HepG2 (cell line): ENCODE data around the gene RYR2.

Experiments used
- ARNT ChIP-seq: fragments of 450-650 bp; IDR thresholded peaks from 2 replicates; pipeline ENCODE4 v1.6.1; 2017
- CHD2 ChIP-seq: IDR thresholded peaks from 2 replicates; pipeline ENCODE4 v1.6.1; 2011; ENCODE audit warnings: low read depth, low read length, improper control_type of control experiment
- CREM ChIP-seq, 2 experiments: sonication (generic) in 1 of 2; formaldehyde crosslinking in 1 of 2; IDR thresholded peaks; 2 replicates each; pipeline versions ENCODE4 v1.4.0 to v1.6.1; 2016 to 2020; ENCODE audit warnings: antibody characterized with exemption in 1 of 2, mild to moderate bottlenecking in 1 of 2, missing genetic modification reagents in 1 of 2
- MYC ChIP-seq: sonication (generic); formaldehyde crosslinking; IDR thresholded peaks from 2 replicates; pipeline ENCODE4 v1.9.0; 2021; ENCODE audit warnings: missing genetic modification reagents, borderline replicate concordance
- ZNF615 ChIP-seq: sonication (generic); formaldehyde crosslinking; IDR thresholded peaks from 2 replicates; pipeline ENCODE4 v1.5.0; 2020; ENCODE audit warnings: mild to moderate bottlenecking, missing genetic modification reagents, borderline replicate concordance
- ZSCAN30 ChIP-seq: sonication (generic); formaldehyde crosslinking; IDR thresholded peaks from 2 replicates; pipeline ENCODE4 v1.5.0; 2020; ENCODE audit warnings: mild to moderate bottlenecking, missing genetic modification reagents
- TF ChIP-seq, protein P1 (sequence below): sonication (generic); formaldehyde crosslinking; IDR thresholded peaks from 2 replicates; pipeline ENCODE4 v1.9.0; 2022; ENCODE audit warnings: low read depth, missing genetic modification reagents
- TF ChIP-seq, protein P2 (sequence below): sonication (generic); formaldehyde crosslinking; conservative IDR thresholded peaks from 2 replicates; pipeline ENCODE4 v1.4.0; 2020; ENCODE audit warnings: missing genetic modification reagents
- TF ChIP-seq, protein P3 (sequence below): sonication (generic); formaldehyde crosslinking; IDR thresholded peaks from 2 replicates; pipeline ENCODE4 v1.4.0; 2020; ENCODE audit warnings: missing genetic modification reagents

DNA sequence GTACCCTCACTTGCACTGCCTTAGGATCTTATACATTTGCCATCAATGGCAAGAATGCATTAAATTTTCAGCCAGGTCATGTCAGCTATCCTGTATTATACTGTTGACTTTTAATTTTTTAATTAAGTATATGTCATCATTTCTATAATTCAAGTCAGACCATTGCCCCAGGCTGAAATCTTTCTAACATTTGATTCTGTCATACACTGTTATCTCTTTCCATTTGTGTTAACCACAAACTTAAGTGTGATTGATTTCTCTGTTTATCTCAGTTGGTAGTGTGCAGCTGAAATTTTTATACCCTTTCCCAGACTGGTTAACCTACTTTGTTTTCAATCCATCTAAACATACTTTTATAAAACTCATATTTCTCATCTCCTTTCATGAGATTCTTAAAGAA, 695.5 kb downstream of the RYR2 start:
- TF ChIP-seq MYC (CRISPR knock-in tag) (no peak), ZSCAN30 (CRISPR knock-in tag) (no peak), CHD2 (no peak), ZNF615 (CRISPR knock-in tag) (no peak), ARNT (no peak), CREM (IDR thresholded peaks at IDR 0.05) (no peak), CREM (CRISPR knock-in tag; IDR thresholded peaks at IDR 0.05) (no peak)
- TF ChIP-seq, protein P1, sequence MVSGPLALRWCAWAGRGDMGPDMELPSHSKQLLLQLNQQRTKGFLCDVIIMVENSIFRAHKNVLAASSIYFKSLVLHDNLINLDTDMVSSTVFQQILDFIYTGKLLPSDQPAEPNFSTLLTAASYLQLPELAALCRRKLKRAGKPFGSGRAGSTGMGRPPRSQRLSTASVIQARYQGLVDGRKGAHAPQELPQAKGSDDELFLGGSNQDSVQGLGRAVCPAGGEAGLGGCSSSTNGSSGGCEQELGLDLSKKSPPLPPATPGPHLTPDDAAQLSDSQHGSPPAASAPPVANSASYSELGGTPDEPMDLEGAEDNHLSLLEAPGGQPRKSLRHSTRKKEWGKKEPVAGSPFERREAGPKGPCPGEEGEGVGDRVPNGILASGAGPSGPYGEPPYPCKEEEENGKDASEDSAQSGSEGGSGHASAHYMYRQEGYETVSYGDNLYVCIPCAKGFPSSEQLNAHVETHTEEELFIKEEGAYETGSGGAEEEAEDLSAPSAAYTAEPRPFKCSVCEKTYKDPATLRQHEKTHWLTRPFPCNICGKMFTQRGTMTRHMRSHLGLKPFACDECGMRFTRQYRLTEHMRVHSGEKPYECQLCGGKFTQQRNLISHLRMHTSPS: no peak
- TF ChIP-seq, protein P2, sequence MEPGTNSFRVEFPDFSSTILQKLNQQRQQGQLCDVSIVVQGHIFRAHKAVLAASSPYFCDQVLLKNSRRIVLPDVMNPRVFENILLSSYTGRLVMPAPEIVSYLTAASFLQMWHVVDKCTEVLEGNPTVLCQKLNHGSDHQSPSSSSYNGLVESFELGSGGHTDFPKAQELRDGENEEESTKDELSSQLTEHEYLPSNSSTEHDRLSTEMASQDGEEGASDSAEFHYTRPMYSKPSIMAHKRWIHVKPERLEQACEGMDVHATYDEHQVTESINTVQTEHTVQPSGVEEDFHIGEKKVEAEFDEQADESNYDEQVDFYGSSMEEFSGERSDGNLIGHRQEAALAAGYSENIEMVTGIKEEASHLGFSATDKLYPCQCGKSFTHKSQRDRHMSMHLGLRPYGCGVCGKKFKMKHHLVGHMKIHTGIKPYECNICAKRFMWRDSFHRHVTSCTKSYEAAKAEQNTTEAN (CRISPR knock-in tag): no peak
- TF ChIP-seq, protein P3, sequence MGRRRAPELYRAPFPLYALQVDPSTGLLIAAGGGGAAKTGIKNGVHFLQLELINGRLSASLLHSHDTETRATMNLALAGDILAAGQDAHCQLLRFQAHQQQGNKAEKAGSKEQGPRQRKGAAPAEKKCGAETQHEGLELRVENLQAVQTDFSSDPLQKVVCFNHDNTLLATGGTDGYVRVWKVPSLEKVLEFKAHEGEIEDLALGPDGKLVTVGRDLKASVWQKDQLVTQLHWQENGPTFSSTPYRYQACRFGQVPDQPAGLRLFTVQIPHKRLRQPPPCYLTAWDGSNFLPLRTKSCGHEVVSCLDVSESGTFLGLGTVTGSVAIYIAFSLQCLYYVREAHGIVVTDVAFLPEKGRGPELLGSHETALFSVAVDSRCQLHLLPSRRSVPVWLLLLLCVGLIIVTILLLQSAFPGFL (CRISPR knock-in tag): no peak
